ENCODE measurements around the gene ECT2.

DNA sequence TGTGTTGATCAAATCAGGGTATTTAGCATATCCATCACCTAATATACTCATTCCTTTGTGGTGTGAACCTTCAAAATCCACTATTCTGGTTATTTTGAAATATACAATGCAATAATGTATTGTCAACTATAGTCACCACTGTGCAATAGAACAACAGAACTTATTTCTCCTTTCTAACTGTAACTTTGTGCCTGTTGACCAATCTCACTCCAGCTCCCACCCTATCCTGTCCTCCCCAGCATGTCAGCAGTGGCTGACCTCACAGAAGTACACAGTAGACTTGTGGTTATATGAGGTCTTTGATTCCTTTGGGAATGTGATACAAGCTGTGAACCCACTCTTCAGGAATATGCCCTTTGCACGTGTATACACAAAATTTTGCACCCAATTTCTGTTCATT lies 64.2 kb downstream of the ECT2 start:
- TF ChIP-seq, protein P1, sequence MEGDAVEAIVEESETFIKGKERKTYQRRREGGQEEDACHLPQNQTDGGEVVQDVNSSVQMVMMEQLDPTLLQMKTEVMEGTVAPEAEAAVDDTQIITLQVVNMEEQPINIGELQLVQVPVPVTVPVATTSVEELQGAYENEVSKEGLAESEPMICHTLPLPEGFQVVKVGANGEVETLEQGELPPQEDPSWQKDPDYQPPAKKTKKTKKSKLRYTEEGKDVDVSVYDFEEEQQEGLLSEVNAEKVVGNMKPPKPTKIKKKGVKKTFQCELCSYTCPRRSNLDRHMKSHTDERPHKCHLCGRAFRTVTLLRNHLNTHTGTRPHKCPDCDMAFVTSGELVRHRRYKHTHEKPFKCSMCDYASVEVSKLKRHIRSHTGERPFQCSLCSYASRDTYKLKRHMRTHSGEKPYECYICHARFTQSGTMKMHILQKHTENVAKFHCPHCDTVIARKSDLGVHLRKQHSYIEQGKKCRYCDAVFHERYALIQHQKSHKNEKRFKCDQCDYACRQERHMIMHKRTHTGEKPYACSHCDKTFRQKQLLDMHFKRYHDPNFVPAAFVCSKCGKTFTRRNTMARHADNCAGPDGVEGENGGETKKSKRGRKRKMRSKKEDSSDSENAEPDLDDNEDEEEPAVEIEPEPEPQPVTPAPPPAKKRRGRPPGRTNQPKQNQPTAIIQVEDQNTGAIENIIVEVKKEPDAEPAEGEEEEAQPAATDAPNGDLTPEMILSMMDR (conservative IDR thresholded peaks at IDR 0.05; ENCODE audit: low read depth, low read length), result no peak
- no peak for TF ChIP-seq EZH2 (IDR thresholded peaks at IDR 0.05; ENCODE audit: borderline replicate concordance, low read depth, low read length, poor library complexity, severe bottlenecking)

Data from A673 (cell line).